Endometrial microvascular endothelial cells (primary cell): ENCODE measurements around the gene ADCY2. TPM values are rescaled to one million over a fixed set of nuclear protein-coding genes. Genes with fewer than 3 reads are reported as not detected.

Experiments
- in situ Hi-C: cut with HindIII; loops from 2 replicates; pipeline ENCODE4 v1.10.0; 2017; ENCODE audit warnings: low sequenced_read_pairs, low pct_unique_long_range_greater_than_20kb; ENCODE audit errors: inconsistent ontology term
- total RNA-seq: library from RNA; depleted of rRNA; stranded (reverse); fragments of >200 nt; gene quantifications from one replicate; pipeline ENCODE4 v1.2.3, GENCODE V29; 2015; ENCODE audit errors: inconsistent ontology term

The ADCY2 gene
- total RNA-seq, 1 donor from 2014 or later, result not detected

GRCh38 chr5:7827610-7828009 lies 431.7 kb downstream of the ADCY2 start:
- in situ Hi-C loops, result no loop called here

- in situ Hi-C loops, result no loop called here
Observed at GRCh38 chr5:7828269-7828668, 432.3 kb downstream of the ADCY2 start.

- in situ Hi-C loops, result no loop called here
Observed at GRCh38 chr5:7834982-7835381, 439.0 kb downstream of the ADCY2 start.

GRCh38 chr5:7837403-7837802 lies 441.5 kb downstream of the ADCY2 start:
- in situ Hi-C loops, result no loop called here

- in situ Hi-C loops, result no loop called here
Observed at GRCh38 chr5:7842531-7842930, 446.6 kb downstream of the ADCY2 start.

- in situ Hi-C loops, result no loop called here
Observed at GRCh38 chr5:7844901-7845300, 449.0 kb downstream of the ADCY2 start.

- in situ Hi-C loops, result no loop called here
Observed at GRCh38 chr5:7845557-7845956, 449.6 kb downstream of the ADCY2 start.

GRCh38 chr5:7846327-7846726 lies 450.4 kb downstream of the ADCY2 start:
- in situ Hi-C loops, result no loop called here

- in situ Hi-C loops, result no loop called here
Observed at GRCh38 chr5:7848296-7848695, 452.4 kb downstream of the ADCY2 start.

- in situ Hi-C loops, result no loop called here
Observed at GRCh38 chr5:7849681-7850394, 453.9 kb downstream of the ADCY2 start.

- in situ Hi-C loops, result no loop called here
Observed at GRCh38 chr5:7850395-7851239, 454.7 kb downstream of the ADCY2 start, which contains the start of gene CFAP90. Gene CFAP90 (minus strand): TSS chr5:7851133. CDS start chr5:7851021, 112 bp downstream.

- in situ Hi-C loops, result no loop called here
Observed at GRCh38 chr5:7851240-7851592, 455.3 kb downstream of the ADCY2 start.

GRCh38 chr5:7851617-7852289 lies 455.8 kb downstream of the ADCY2 start:
- in situ Hi-C loops, result no loop called here

- in situ Hi-C loops, result no loop called here
Observed at GRCh38 chr5:7852542-7852941, 456.6 kb downstream of the ADCY2 start.

GRCh38 chr5:7852988-7853387 lies 457.1 kb downstream of the ADCY2 start:
- in situ Hi-C loops, result no loop called here

- in situ Hi-C loops, result no loop called here
Observed at GRCh38 chr5:7855611-7856010, 459.7 kb downstream of the ADCY2 start.

GRCh38 chr5:7856855-7857254 lies 460.9 kb downstream of the ADCY2 start:
- in situ Hi-C loops, result no loop called here

- in situ Hi-C loops, result no loop called here
Observed at GRCh38 chr5:7857361-7857760, 461.4 kb downstream of the ADCY2 start.

GRCh38 chr5:7857926-7858632 lies 462.1 kb downstream of the ADCY2 start:
- in situ Hi-C loops, result no loop called here
